Measurements from ENCODE around the gene DCC.

Gene DCC

GRCh38 chr18:52499016-52499415 lies 159.0 kb downstream of the DCC start:
- TF ChIP-seq CTCF (IDR thresholded peaks at IDR 0.05; ENCODE audit: insufficient read depth, low read depth, low read length, missing control alignments), result no peak
- no peak overlapping the region for H3K4me3 ChIP-seq (ENCODE audit: low read length)
- no peak for DNase-seq (ENCODE audit: low read depth)

- TF ChIP-seq CTCF (IDR thresholded peaks at IDR 0.05; ENCODE audit: insufficient read depth, low read depth, low read length, missing control alignments), result no peak
- H3K4me3 ChIP-seq (ENCODE audit: low read length), result no peak overlapping the region
- DNase-seq (ENCODE audit: low read depth), result no peak
Measured at GRCh38 chr18:52499644-52500043, 159.6 kb downstream of the DCC start.

- TF ChIP-seq CTCF (IDR thresholded peaks at IDR 0.05; ENCODE audit: insufficient read depth, low read depth, low read length, missing control alignments), result no peak
- no peak overlapping the region for H3K4me3 ChIP-seq (ENCODE audit: low read length)
- DNase-seq (ENCODE audit: low read depth), result no peak
Measured at GRCh38 chr18:52504589-52504988, 164.6 kb downstream of the DCC start.

GRCh38 chr18:52510139-52510538 lies 170.1 kb downstream of the DCC start:
- no peak overlapping the region for H3K4me3 ChIP-seq (ENCODE audit: low read length)
- no peak for TF ChIP-seq CTCF (IDR thresholded peaks at IDR 0.05; ENCODE audit: insufficient read depth, low read depth, low read length, missing control alignments)
- DNase-seq (ENCODE audit: low read depth), result no peak

GRCh38 chr18:52518086-52518485 lies 178.1 kb downstream of the DCC start:
- no peak overlapping the region for H3K4me3 ChIP-seq (ENCODE audit: low read length)
- DNase-seq (ENCODE audit: low read depth), result no peak
- no peak for TF ChIP-seq CTCF (IDR thresholded peaks at IDR 0.05; ENCODE audit: insufficient read depth, low read depth, low read length, missing control alignments)

- no peak overlapping the region for H3K4me3 ChIP-seq (ENCODE audit: low read length)
- no peak for DNase-seq (ENCODE audit: low read depth)
- TF ChIP-seq CTCF (IDR thresholded peaks at IDR 0.05; ENCODE audit: insufficient read depth, low read depth, low read length, missing control alignments), result no peak
Measured at GRCh38 chr18:52519021-52519420, 179.0 kb downstream of the DCC start.

GRCh38 chr18:52523566-52523965 lies 183.6 kb downstream of the DCC start:
- DNase-seq (ENCODE audit: low read depth), result no peak
- TF ChIP-seq CTCF (IDR thresholded peaks at IDR 0.05; ENCODE audit: insufficient read depth, low read depth, low read length, missing control alignments), result no peak
- no peak overlapping the region for H3K4me3 ChIP-seq (ENCODE audit: low read length)
